MCF 10A (cell line): ENCODE measurements around the gene GPN3. TPM values are rescaled to one million over a fixed set of nuclear protein-coding genes. Genes with fewer than 3 reads are reported as not detected.

ENCODE experiments used
- Bru-seq: library from RNA; stranded (reverse); fragments of 400-500 nt; gene quantifications from one replicate; lab custom pipeline; 2021; lab: Mats Ljungman, UMichigan
- BruChase-seq, 2 experiments: library from RNA; stranded (reverse); fragments of 400-500 nt; gene quantifications; one replicate each; lab custom pipeline; 2021; lab: Mats Ljungman, UMichigan
- BruUV-seq: library from RNA; stranded (reverse); fragments of 400-500 nt; replicated peaks from 2 replicates; lab custom pipeline; 2021; lab: Mats Ljungman, UMichigan
- CTCF ChIA-PET: fragments of 300-600 bp; sonication (Branson Sonifier 250); formaldehyde crosslinking; extraction: SDS; loops from one replicate; lab custom pipeline; 2021; ENCODE audit warnings: antibody characterized with exemption, inconsistent platforms; lab: Yijun Ruan, JAX
- POLR2A ChIA-PET: fragments of 300-600, 350-650 bp; sonication (Branson Sonifier 250); formaldehyde crosslinking; extraction: SDS; loops from one replicate; lab custom pipeline; 2020; ENCODE audit warnings: antibody characterized with exemption, inconsistent platforms; lab: Yijun Ruan, JAX
- DNase-seq: peaks from one replicate; pipeline ENCODE4 v3.0.0-alpha.2; 2018; ENCODE audit not compliant: unreplicated experiment
- H3K27ac Mint-ChIP-seq: one replicate; pipeline ENCODE4 v1.8.0; 2022; ENCODE audit warnings: mild to moderate bottlenecking, low read depth, mixed read lengths; ENCODE audit not compliant: unreplicated experiment
- H3K27me3 Mint-ChIP-seq: one replicate; pipeline ENCODE4 v1.8.0; 2022; ENCODE audit warnings: mixed read lengths; ENCODE audit not compliant: insufficient read depth, unreplicated experiment
- H3K36me3 Mint-ChIP-seq: one replicate; pipeline ENCODE4 v1.8.0; 2022; ENCODE audit warnings: mild to moderate bottlenecking, moderate library complexity, mixed read lengths; ENCODE audit not compliant: insufficient read depth, unreplicated experiment
- H3K4me1 Mint-ChIP-seq: one replicate; pipeline ENCODE4 v1.8.0; 2022; ENCODE audit warnings: mixed read lengths; ENCODE audit not compliant: insufficient read depth, unreplicated experiment
- H3K4me3 Mint-ChIP-seq: one replicate; pipeline ENCODE4 v1.8.0; 2022; ENCODE audit warnings: mild to moderate bottlenecking, moderate library complexity, mixed read lengths; ENCODE audit not compliant: unreplicated experiment
- H3K9me3 Mint-ChIP-seq: one replicate; pipeline ENCODE4 v1.8.0; 2022; ENCODE audit warnings: mixed read lengths; ENCODE audit not compliant: unreplicated experiment
- intact Hi-C: fragments of 100-400 bp; cut with micrococcal nuclease; formaldehyde crosslinking; loops from 2 replicates; pipeline ENCODE4 v1.14.1; 2022
- long read RNA-seq: library from polyadenylated mRNA; stranded (forward); transcript quantifications from one replicate; pipeline ENCODE4 v2.0.0, GENCODE V29; 2022
- total RNA-seq: library from RNA; stranded (reverse); gene quantifications from 2 replicates; pipeline ENCODE4 v1.2.3, GENCODE V29; 2022
- TF ChIP-seq, protein P1 (sequence below): fragments of 200-600 bp; IDR thresholded peaks from one replicate; pipeline ENCODE4 v1.8.0; 2022; ENCODE audit warnings: antibody characterized with exemption, mild to moderate bottlenecking; ENCODE audit not compliant: unreplicated experiment

GPN3 gene
- total RNA-seq (16.1 and 18.1 TPM in 2 replicates), Bru-seq, nascent RNA (percentile 51 among the genes with signal in this experiment), BruChase-seq, experiment 1, labeled RNA remaining after a 6-hour chase (percentile 74 among the genes with signal in this experiment), BruChase-seq, experiment 2, labeled RNA remaining after a 2-hour chase (percentile 61 among the genes with signal in this experiment)
- long read RNA-seq, transcript GPN3-201 (8 exons, 1,468 nt): major isoform, 51 of 67 reads
- long read RNA-seq, partial matches to known transcripts: 2 of 67 reads
- long read RNA-seq, other reads (novel, unspliced or antisense): 10 of 67 reads

DNA sequence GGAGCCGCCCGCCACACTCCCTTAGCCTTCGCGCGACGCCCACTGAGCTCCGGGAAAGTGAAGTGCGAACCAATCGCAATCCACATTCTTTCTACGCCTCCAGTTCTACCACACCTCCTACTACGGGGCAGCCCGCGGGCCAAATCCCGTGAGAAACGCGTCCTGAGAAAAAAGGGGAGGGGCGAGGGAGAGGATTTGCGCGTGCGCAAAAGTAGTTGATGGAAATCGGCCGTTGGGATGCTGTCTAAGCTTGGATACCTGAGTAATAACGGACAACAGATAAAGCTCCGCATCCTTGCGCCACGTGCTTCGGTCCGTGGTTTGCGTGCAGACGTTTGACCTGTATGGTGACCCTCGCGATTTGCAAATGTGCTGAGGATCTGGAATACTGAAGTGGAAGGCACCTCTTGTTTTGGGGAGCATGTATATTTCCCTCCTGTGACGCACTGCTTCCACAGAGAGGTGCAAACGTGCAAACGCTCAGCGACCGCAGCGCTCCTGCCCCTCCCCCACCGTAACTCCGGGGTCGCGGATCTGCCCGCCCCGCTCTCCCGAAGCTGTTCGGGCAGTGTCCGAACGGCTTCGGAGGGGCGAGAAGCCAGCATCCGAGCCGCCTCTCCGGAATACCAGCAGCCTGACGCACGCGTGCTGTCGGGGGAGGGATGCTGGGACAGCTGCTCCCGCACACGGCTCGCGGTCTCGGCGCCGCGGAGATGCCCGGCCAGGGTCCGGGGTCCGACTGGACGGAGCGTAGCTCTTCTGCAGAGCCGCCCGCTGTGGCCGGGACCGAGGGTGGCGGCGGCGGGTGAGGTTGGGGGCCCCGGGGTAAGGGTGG, at the start of gene GPN3, which contains the start of gene FAM216A:
Gene GPN3, minus strand, starts transcription at position 44 of the 835 bp plus-strand sequence. CDS start 54 bp downstream, outside the sequence.
Gene FAM216A, plus strand, starts transcription at position 632 of the 835 bp plus-strand sequence. Its CDS starts 31 bp downstream, at position 663.
- Mint-ChIP-seq H3K27ac (peak within 1 kb of the TSS; percentile 93), H3K4me3 (peak within 1 kb of the TSS; percentile 88), H3K9me3 (no peaks in the 10 kb centered on the region), H3K36me3 (peaks cover 34% of the 10 kb centered on the region), H3K4me1 (peaks cover 11% of the 10 kb centered on the region), H3K27me3 (no peaks in the 10 kb centered on the region)
- POLR2A ChIA-PET: interaction anchor here (0.5 to 6.5 kb wide), 52 partner anchors 9 to 472 kb away, joined by 3 to 126 read pairs (median 5); partner anchors contain the start of genes ANAPC7, ARPC3, GIT2 and PPP1CC
- DNase-seq: peak; percentile 99
- intact Hi-C loops: loop anchor here (1.0 kb wide), 3 partner anchors 18 to 134 kb away; partner anchors contain the start of genes ARPC3, RAD9B and VPS29
- no TSS peak for BruUV-seq
- CTCF ChIA-PET: interaction anchor here (0.6 to 6.4 kb wide), 20 partner anchors 9 to 444 kb away, joined by 3 to 85 read pairs (median 4); partner anchors contain the start of genes ARPC3 and RAD9B
- TF ChIP-seq, protein P1, sequence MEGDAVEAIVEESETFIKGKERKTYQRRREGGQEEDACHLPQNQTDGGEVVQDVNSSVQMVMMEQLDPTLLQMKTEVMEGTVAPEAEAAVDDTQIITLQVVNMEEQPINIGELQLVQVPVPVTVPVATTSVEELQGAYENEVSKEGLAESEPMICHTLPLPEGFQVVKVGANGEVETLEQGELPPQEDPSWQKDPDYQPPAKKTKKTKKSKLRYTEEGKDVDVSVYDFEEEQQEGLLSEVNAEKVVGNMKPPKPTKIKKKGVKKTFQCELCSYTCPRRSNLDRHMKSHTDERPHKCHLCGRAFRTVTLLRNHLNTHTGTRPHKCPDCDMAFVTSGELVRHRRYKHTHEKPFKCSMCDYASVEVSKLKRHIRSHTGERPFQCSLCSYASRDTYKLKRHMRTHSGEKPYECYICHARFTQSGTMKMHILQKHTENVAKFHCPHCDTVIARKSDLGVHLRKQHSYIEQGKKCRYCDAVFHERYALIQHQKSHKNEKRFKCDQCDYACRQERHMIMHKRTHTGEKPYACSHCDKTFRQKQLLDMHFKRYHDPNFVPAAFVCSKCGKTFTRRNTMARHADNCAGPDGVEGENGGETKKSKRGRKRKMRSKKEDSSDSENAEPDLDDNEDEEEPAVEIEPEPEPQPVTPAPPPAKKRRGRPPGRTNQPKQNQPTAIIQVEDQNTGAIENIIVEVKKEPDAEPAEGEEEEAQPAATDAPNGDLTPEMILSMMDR: no peak

DNA sequence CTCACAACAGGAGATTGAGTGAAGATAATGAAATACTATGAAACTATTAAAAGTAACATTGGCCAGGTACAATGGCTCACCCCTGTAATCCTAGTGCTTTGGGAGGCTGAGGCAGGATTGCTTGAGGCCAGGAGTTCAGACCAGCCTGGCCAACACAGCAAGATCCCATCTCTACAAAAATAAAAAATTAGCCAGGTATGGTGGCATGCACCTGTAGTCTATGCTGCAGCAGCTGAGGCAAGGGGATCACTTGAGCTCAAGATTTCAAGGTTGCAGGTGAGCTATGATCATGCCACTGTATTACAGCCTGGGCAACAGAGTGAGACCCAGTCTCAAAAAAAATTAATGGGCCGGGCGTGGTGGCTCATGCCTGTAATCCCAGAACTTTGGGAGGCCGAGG, 48.9 kb upstream of the GPN3 start:
- no peaks in the 10 kb centered on the region for H3K4me1 Mint-ChIP-seq
- H3K36me3 Mint-ChIP-seq: no peaks in the 10 kb centered on the region
- no peaks in the 10 kb centered on the region for H3K9me3 Mint-ChIP-seq
- H3K4me3 Mint-ChIP-seq: no peak overlapping the region
- intact Hi-C loops: no loop called here
- POLR2A ChIA-PET: no interaction called here
- DNase-seq: no peak
- no peaks in the 10 kb centered on the region for H3K27me3 Mint-ChIP-seq
- no peak overlapping the region for H3K27ac Mint-ChIP-seq
- TF ChIP-seq, protein P1: no peak
- CTCF ChIA-PET: interaction anchor here (0.7 to 12.2 kb wide), 2 partner anchors 11 to 84 kb away, joined by 3 to 239 read pairs; no protein-coding TSS in a partner anchor
- no TSS peak for BruUV-seq

DNA sequence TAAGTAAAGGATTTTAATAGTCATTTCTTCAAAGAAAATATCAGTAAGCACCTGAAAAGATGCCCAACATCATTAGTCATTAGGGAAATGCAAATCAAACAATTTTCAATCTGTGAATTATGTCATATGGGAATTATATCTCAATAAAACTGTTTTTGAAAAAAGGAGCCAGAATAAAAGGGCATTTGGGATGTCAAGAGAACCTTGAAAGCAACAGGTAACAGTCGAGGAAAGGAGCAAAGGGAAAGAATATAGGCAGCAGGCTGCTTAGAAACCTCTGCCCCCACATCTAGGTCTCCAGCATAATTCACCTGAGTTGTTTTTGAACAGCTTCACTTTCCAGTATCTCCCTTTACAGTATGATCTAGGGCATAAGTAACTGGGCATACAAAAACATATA, 46.3 kb upstream of the GPN3 start:
- H3K27ac Mint-ChIP-seq: peak overlapping the region; percentile 4
- intact Hi-C loops: no loop called here
- CTCF ChIA-PET: interaction anchor here (1.3 to 12.2 kb wide), 2 partner anchors 34 to 86 kb away, joined by 3 to 239 read pairs; no protein-coding TSS in a partner anchor
- no peaks in the 10 kb centered on the region for H3K27me3 Mint-ChIP-seq
- POLR2A ChIA-PET: interaction anchor here (0.5 to 3.7 kb wide), 10 partner anchors 10 to 87 kb away, joined by 3 to 19 read pairs (median 7); partner anchors contain the start of genes FAM216A, GPN3, RAD9B and VPS29
- no TSS peak for BruUV-seq
- no peak overlapping the region for H3K4me3 Mint-ChIP-seq
- TF ChIP-seq, protein P1: no peak
- H3K9me3 Mint-ChIP-seq: no peaks in the 10 kb centered on the region
- H3K36me3 Mint-ChIP-seq: no peaks in the 10 kb centered on the region
- no peak for DNase-seq
- no peaks in the 10 kb centered on the region for H3K4me1 Mint-ChIP-seq
